ENCODE measurements around the gene MRPL14. TPM values are rescaled to one million over a fixed set of nuclear protein-coding genes. Genes with fewer than 3 reads are reported as not detected.
A peak's percentile ranks its signal among the peaks of the same experiment; 100 is the strongest.

Gene MRPL14
- total RNA-seq, 4 donors from 2014 or later: 100 to 180 (median 152) TPM

DNA sequence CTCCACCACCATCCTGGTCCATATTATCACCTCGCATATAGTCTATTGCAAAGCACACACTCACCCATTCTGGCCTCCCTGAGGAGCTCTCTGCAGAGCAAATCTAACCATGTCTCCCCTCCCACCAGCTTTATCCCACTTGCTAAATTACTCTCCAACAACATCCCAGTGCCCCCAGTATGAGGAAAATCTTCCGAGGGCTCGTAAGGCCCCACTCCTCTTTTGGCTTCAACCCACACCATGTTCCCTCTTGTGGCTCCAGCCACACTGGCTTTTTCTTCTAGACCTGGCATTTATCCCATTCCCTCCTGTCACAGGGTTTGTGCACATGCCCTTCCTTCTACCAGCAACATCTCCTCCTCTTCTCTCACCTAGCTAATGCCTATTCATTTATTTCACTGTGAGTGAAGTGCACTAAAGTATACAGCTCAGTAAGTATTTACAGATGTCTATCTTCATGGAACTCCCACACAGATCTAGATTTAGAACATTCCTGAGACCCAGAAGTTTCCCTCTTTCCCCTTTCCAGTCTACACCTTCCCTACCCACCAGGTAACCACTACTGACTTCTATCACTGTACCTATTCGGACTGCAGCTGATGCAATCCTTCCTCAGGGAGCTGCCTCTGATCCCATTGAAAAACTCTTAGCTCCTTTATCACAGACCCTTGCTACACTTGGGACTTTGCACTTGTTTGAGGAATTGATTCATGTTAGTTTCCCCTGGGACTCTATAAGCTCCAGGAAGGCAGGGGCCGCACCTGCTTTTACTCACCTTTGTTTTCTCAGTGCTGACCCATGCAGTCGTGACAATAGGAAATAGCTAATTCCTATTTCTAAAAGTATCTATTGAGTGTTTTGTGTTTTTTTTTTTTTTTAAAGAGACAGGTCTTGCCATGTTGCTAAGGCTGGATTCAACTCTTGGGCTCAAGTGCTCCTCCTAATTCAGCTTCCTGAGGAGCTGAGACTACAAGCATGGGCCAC is 15.5 kb downstream of the MRPL14 start:
- DNase-seq (no peak), ATAC-seq (no peak)
- in situ Hi-C loops (cut with MboI; ENCODE audit: low sequenced_read_pairs in 4 of 4) (loop anchor here in 1 of 4 donors (25.0 kb wide), 1 partner anchor 126 kb away; the partner anchor contains the start of gene HSP90AB1), intact Hi-C loops (cut with DNase I; ENCODE audit: low total_unique reads) (no loop called here)
- no peak for TF ChIP-seq POLR2A (IDR thresholded peaks at IDR 0.05)
- TF ChIP-seq, protein P1, sequence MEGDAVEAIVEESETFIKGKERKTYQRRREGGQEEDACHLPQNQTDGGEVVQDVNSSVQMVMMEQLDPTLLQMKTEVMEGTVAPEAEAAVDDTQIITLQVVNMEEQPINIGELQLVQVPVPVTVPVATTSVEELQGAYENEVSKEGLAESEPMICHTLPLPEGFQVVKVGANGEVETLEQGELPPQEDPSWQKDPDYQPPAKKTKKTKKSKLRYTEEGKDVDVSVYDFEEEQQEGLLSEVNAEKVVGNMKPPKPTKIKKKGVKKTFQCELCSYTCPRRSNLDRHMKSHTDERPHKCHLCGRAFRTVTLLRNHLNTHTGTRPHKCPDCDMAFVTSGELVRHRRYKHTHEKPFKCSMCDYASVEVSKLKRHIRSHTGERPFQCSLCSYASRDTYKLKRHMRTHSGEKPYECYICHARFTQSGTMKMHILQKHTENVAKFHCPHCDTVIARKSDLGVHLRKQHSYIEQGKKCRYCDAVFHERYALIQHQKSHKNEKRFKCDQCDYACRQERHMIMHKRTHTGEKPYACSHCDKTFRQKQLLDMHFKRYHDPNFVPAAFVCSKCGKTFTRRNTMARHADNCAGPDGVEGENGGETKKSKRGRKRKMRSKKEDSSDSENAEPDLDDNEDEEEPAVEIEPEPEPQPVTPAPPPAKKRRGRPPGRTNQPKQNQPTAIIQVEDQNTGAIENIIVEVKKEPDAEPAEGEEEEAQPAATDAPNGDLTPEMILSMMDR (IDR thresholded peaks at IDR 0.05 in 4 of 5, conservative IDR thresholded peaks at IDR 0.05 in 1 of 5): no peak
- Histone ChIP-seq H3K9me3 (no peaks in the 10 kb centered on the region), H3K27ac (peak overlapping the region; percentile 88 to 100 (median 95)), H3K36me3 (peaks cover 0 to 26% of the 10 kb centered on the region in 2 donors), H3K27me3 (no peaks in the 10 kb centered on the region), H3K4me1 (peaks cover 74 to 82% of the 10 kb centered on the region in 2 donors), H3K4me3 (no peak overlapping the region)

DNA sequence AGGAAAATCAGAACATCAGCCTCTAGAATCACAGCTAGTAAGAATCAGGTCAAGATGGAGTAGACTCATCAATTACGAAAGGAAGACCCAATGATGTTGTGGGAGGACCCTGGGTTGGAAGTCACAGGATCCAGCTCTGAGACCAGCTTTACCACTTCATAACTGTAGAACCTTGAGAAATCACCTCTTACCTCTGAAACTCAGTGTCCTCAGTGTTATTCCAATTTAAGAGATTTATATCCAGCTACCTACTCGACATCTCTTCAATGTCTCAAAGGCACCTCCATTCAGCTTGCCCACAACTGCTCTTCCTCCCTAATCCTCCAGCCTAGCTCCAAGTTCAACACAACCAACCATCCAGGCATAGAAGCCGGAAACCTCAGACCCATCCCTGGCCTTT is 16.3 kb downstream of the MRPL14 start:
- intact Hi-C loops (cut with DNase I; ENCODE audit: low total_unique reads): loop anchor here (1.0 kb wide), 1 partner anchor 16 kb away; the partner anchor contains the start of genes MRPL14 and TMEM63B
- H3K9me3 ChIP-seq: no peaks in the 10 kb centered on the region
- no peak for DNase-seq
- H3K4me1 ChIP-seq: peaks cover 74 to 82% of the 10 kb centered on the region in 2 donors
- TF ChIP-seq, protein P1 (IDR thresholded peaks at IDR 0.05 in 4 of 5, conservative IDR thresholded peaks at IDR 0.05 in 1 of 5): no peak
- no peak for TF ChIP-seq POLR2A (IDR thresholded peaks at IDR 0.05)
- no peak for ATAC-seq
- H3K4me3 ChIP-seq: no peak overlapping the region
- peaks cover 0 to 26% of the 10 kb centered on the region in 2 donors for H3K36me3 ChIP-seq
- peak overlapping the region; percentile 88 to 100 (median 95) for H3K27ac ChIP-seq
- no peaks in the 10 kb centered on the region for H3K27me3 ChIP-seq
- in situ Hi-C loops (cut with MboI; ENCODE audit: low sequenced_read_pairs in 4 of 4): loop anchor here in 1 of 4 donors (25.0 kb wide), 1 partner anchor 126 kb away; the partner anchor contains the start of gene HSP90AB1

DNA sequence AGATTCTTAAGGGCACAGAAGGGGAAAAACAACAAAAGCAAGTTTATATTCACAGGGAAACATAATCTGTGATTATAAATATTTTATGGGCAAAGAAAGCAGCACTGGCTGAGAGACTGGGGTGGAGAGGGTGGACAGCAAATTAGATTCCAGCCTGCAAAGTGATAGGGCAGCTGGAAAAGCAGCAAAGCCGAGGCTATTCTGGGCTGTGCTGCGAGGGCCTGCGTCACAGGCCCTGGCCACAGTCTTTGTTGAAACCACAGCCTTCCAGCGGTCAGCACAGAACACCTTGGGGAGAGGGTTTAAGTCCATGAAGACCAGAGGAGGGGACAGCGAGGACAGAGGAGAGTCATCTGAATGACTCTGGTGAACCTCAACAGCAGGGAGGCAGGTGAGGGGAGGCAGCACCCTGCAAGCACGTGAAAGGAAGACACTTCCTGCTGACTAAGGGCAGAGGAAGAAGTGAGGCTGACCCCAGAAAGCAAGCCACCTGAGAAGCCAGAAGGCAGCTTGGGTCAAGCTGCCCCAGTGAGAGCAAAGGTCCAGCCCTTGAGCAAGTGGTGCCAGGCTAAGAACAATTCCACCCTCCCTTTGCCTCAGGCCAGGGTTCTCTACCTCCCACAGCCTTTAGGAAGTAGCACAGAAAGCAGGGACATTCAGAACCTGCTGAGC is 17.1 kb downstream of the MRPL14 start:
- intact Hi-C loops (cut with DNase I; ENCODE audit: low total_unique reads): loop anchor here (1.0 kb wide), 1 partner anchor 17 kb away; the partner anchor contains the start of genes MRPL14 and TMEM63B
- peaks cover 75 to 82% of the 10 kb centered on the region in 2 donors for H3K4me1 ChIP-seq
- ATAC-seq (peak; percentile 84), DNase-seq (peak; percentile 52 to 80)
- H3K9me3 ChIP-seq: no peaks in the 10 kb centered on the region
- H3K27ac ChIP-seq: peak overlapping the region; percentile 88 to 100 (median 95)
- in situ Hi-C loops (cut with MboI; ENCODE audit: low sequenced_read_pairs in 4 of 4): loop anchor here in 1 of 4 donors (25.0 kb wide), 1 partner anchor 127 kb away; the partner anchor contains the start of gene HSP90AB1
- H3K27me3 ChIP-seq: no peaks in the 10 kb centered on the region
- peaks cover 0 to 26% of the 10 kb centered on the region in 2 donors for H3K36me3 ChIP-seq
- TF ChIP-seq, protein P1 (IDR thresholded peaks at IDR 0.05 in 4 of 5, conservative IDR thresholded peaks at IDR 0.05 in 1 of 5): no peak
- peak; percentile 45 to 65 for TF ChIP-seq POLR2A (IDR thresholded peaks at IDR 0.05)
- H3K4me3 ChIP-seq: peak overlapping the region in 3 of 4 donors; percentile 2 to 26 (median 26)

DNA sequence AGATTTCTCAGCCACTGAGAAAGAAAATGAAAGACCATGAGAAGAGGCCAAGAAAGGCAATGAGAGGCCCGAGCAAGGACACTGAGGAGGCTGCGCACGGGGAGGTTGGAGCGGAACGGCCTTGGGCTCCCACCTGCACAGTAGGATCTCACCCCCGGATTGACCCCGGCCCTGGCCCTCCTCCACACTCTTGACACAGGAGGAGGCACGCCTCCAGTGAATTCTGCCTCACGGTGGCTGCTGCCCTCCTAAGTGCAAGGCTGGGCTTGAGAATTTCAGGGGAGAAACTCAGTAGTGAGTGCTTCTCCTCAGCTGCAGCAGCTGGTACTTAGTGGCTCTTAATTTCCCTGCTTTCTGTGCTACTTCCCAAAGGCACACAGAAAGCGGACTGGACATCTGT is 18.0 kb downstream of the MRPL14 start:
- ATAC-seq (peak in 1 of 2 donors; percentile 3), DNase-seq (peak in 1 of 2 donors; percentile 56)
- TF ChIP-seq, protein P1 (IDR thresholded peaks at IDR 0.05 in 4 of 5, conservative IDR thresholded peaks at IDR 0.05 in 1 of 5): no peak
- no peak for TF ChIP-seq POLR2A (IDR thresholded peaks at IDR 0.05)
- in situ Hi-C loops (cut with MboI; ENCODE audit: low sequenced_read_pairs in 4 of 4) (loop anchor here in 1 of 4 donors (25.0 kb wide), 1 partner anchor 128 kb away; the partner anchor contains the start of gene HSP90AB1), intact Hi-C loops (cut with DNase I; ENCODE audit: low total_unique reads) (loop anchor here (5.0 kb wide), 1 partner anchor 128 kb away; no protein-coding TSS in a partner anchor)
- H3K4me1 ChIP-seq: peaks cover 84 to 89% of the 10 kb centered on the region in 2 donors
- peak overlapping the region in 3 of 4 donors; percentile 4 to 26 (median 26) for H3K4me3 ChIP-seq
- peaks cover 0 to 23% of the 10 kb centered on the region in 2 donors for H3K36me3 ChIP-seq
- no peaks in the 10 kb centered on the region for H3K27me3 ChIP-seq
- no peaks in the 10 kb centered on the region for H3K9me3 ChIP-seq
- H3K27ac ChIP-seq: peak overlapping the region; percentile 88 to 100 (median 95)

All from gastrocnemius medialis (tissue), 4 donors.